ENCODE measurements around the gene VPS37B.
"Not testable (repeated sequence)": the region's sequence is repeated elsewhere in the genome, so short reads cannot be mapped to it uniquely, and the experiment has no call there.

Gene VPS37B

DNA sequence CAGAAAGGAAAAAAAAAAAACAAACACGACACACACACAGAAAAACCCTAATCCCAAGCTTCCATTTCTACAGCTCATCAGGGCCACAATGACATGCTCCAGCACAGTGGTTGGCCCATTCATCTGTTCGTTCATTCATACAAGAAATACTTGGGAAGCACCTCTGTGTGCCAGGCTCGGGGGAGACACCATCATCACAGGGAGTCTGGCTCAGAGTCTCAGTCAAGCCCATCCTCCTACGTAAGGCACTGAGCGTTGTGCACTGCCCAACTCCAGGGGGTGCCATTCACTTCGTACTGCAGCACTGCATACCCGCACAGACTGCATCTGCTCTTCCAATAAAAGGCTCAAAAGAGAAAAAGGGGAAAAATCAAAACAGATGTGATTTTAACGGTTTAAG is 15.3 kb downstream of the VPS37B start:
- no peak for DNase-seq

DNA sequence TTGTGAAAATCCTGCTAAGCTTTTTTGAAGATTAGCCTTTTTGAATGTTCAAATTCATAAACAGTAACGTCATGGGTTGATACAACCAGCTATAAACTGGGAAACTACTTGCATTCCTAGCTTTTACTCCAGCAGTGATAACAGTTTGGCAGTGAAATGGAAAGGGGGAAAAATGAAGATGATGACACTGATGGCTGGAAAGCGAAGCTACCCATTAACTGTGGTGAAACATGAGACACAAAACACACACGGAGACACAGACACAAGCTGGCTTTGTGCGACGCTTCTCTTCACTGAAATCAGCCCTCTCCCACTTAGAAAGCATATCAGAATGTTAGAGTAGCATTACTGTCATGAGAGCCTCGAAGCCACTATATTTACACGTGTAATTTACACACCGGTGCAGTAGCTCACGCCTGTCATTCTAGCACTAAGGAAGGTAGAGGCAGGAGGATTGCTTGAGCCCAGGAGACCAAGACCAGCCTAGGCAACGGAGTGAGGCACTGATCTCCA is 15.7 kb downstream of the VPS37B start:
- no peak for DNase-seq

DNA sequence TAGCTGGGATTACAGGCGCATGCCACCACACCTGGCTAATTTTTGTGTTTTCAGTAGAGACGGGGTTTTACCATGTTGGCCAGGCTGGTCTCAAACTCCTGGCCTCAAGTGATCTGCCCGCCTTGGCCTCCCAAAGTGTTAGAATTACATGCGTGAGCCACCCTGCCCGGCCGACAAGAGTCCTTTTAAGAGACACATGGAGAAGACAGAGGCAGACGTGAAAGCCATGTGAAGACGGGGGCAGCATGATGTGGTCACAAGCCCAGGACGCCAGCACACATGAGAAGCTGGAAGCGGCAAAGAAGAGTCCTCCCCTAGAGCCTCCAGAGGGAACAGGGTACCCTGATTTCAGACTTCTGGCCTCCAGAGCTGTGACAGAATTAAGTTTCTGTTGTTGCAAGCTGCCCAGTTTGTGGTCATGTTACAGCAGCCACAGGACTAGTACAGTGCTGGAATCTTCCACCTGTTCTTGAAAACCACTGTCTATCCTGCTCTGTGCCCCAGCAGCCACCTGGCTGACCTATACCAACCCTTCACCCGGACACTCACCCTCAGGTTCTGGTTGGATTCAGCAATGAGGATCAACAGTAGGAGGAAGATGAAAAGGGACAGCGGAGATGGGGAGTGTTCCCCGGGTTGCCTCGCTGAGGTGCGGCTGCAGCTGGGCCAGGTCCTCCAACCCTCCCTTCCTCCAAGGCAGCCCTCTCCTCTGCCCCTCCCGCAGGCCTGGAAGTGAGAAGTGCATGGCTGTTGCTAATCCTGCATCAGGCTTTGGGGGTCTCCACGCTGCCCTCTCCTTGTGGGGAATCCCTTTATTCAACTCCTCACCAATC is 16.9 kb downstream of the VPS37B start:
- no peak for DNase-seq

DNA sequence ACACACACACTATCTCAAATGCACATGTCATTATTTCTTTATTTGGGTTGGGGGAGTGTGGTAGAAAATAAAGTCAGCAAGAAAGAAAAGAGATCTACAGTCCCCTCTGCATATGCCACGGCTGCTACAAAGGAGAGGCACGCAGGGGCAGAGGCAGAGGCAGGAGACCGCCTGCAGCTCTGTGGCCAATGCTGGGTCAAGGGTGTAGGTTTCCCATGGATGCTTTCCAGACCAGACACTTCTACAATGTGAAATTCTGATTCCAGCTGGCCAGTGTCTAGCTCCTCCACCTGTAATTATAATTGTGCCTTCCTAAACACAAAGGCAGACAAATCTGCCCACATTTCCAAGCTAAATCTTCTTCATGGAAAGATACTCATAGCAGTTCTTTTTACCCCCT is 19.2 kb downstream of the VPS37B start:
- no peak for DNase-seq

DNA sequence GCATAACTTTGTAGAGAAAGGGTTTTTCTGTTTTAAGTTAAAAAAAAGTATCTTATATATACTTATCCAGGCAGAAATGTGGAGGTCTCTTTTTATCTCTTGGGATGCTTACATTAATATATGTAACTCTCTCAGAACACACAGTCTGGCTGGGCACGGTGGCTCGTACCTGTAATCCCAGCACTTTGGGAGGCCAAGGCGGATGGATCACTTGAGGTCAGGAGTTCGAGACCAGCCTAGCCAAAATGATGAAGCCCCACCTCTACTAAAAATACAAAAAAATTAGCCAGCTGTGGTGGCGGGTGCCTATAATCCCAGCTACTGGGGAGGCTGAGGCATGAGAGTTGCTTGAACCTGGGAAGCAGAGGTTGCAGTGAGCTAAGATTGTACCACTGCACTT is 19.6 kb downstream of the VPS37B start:
- DNase-seq = not testable (repeated sequence)

DNA sequence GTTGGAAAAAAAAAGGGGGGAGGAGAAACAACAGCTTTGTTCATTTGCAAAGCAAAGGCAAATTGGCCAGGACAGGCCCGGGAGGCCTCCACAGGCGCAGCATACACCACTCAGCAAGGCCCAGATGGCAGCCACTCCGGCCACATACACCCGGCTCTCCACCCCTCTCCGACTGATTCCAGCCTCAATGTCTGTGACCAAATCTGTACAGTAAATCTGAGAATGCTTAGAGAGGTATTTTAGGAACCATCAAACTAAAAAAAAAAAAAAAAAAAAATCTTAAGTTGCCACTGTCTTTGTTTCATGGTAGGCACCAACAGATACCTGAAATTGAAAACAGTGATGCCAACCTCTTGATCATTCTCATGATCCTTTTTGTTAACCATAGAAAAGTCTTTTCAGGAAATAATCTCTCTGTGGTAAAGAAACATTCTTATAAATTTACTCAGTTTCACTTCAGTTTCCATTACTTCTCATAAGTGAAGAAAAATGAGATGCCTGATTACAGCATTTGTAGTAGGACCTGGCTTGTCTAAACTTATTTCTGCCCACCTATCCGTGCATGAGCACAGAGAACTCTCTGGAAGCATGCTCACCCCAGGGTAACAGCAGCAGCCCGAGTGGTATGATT is 20.2 kb downstream of the VPS37B start:
- DNase-seq = no peak

DNA sequence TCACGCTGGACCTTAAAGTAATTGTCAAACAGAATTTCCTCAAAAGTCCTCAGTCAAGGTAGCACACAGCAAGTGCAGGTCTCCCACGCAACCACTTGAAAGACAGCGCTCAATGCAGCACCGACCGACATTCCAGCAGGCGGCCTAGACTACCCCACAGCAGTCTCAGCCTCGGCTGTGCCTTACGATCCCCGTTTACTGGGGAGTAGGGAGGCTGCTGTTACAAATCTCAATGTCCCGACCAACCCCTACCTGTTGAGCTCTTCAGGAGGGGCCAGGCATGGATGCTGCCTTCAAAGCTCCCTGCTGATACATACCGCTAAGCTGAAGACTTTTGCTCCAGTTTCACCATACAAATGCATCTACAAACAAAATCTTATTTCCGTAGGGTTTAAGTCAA is 21.8 kb downstream of the VPS37B start:
- DNase-seq = peak; percentile 40

DNA sequence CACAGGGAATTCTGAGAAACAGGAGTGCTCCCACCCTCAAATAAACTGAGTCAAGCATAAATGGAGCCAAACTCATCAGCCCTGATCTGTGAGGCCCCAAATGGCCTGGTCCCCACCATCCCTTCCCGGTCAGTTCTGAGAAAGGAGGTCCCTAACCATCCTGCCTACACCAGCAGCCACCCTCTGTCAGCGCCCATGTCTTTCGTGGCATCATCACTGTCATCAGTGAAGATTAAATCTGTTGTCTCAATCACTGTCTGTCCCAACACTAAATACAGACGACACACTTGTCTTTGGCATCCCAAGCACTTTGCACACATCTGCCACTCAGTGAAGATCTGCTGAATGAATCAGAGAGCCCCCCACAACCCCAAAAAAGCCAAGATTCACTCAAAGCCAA is 22.4 kb downstream of the VPS37B start:
- DNase-seq = no peak

DNA sequence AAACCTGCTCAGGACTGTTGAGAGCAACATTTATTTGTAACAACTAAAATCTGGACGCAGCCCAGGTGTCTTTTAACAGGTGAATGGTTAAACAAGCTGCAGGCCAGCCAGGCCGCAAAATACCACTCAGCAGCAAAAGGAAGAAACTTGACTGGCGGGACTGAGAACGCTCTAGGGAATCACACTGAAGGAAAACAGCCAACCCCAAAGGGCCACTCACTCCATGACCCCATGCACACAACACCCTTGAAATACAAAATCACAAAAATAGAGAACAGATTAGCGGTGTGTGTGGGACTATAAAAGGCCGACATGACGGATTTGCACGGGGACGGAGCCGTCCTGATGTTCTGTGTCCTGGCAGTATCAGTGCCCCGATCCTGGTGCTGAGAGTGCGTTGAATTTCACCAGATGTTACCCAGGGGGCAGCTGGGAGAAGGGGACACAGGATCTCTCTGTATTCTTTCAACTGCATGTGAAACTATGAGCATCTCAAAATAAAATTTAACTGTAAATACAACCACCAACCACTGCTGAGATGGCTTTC is 23.0 kb downstream of the VPS37B start:
- no peak for DNase-seq

DNA sequence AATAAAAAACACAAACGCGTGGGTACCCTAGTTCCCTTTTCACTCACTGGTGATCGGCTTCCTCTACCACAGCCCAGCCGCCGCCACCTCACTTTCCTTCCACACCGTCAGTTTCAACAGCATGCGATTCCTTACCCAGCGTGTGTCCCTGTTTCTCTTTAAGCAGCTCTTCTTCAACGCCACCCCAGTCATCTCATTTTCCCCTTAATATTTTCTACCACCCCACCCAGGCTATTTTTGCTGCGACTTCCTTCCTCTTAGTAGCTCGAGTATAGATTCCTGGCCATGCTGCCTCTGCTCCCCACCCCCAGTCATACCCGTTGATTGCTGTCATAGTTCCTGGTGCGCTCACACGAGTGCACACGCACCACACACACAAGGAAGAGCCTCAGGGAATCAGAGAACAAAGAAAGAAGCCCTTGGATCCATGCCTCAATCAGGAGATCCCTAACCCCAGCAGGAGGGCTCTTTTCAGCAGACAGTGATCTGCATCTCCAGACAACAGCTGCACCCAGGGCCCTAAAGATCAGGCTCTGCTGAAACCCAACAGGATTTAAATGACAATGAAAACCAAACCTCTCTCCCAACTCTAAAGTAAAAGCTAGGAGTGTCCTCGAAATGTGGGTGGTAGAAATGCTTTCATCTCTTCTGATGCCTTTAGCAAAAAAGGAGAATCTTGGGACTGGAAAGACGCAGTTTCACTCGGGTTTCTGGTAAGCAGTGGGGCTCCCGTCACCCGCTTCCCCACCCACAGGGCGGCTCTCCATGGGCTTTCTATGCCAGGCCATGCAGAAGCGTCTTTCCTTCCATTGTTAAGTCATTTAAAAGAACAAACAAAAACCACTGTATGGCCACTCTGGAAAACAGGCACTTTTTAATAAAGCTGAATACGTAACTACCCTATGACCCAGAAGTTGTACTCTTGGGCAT is 23.8 kb downstream of the VPS37B start:
- peak; percentile 54 for DNase-seq

DNA sequence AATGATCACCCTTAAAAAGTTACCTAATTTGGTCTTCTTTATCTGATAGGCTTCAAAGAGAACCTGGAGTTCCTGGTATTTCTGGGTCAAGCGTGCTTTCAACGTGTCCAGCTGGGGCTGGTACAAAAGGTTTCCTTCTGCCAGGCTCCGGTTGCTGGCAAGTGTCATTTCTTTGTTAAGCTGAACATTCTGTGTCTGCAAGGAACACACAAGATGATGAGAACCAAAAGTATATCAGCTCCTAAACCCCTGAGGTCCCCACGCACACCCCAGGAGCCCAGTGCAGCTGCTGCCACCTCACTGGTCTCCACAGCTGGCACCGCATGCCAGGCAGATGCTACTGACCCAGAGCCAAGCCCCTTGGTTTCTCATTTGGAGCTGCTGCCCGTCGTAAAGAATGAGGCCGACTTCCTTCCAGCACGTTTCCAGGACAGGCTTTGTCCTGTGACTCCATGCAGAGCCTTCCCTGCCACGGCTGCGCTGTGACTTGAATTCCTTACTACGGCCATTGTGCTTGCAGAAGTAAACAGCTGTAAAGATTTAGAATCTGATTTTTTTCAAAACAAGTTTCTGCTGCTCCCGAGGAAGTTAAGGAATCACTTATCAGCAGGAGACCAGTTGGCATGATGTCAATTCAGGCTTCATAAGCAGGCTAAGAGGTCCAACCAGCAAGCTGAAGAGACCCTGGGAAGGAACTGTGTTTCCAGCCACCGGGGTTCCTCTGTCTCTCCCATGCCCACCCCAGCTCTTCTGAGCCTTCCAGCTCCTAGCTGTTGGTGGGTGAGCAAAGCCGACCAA is 24.9 kb downstream of the VPS37B start:
- DNase-seq = no peak

DNA sequence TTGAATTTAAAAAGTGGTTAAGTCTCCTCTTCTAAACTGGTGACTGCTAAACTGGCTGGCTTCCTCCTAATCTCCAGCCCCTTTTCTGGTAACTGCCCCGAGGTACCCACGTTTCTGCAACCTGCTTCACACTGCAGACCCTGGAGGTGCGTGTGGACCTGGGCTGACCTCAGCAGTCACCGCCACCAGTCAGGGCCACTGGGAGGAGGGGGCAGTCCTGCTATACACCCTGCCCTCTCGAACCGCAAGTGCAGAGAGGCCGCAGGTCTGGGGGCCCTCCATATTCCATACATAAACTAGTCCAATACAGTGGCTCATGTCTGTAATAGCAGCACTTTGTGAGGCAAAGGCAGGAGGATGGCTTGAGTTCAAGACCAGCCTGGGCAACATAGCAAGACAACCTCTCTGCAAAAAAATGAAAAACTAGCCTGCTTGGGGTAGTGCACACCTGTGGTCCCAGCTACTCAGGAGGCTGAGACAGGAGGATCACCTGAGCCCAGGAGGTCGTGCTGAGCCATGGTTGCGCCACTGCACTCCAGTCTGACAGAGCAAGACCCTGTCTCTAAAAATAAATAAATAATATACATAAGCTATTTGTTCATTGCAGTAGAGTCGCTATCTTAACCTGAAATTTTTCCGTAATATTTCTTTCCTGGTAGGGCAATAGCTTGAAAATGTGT is 25.6 kb downstream of the VPS37B start:
- DNase-seq = no peak

DNA sequence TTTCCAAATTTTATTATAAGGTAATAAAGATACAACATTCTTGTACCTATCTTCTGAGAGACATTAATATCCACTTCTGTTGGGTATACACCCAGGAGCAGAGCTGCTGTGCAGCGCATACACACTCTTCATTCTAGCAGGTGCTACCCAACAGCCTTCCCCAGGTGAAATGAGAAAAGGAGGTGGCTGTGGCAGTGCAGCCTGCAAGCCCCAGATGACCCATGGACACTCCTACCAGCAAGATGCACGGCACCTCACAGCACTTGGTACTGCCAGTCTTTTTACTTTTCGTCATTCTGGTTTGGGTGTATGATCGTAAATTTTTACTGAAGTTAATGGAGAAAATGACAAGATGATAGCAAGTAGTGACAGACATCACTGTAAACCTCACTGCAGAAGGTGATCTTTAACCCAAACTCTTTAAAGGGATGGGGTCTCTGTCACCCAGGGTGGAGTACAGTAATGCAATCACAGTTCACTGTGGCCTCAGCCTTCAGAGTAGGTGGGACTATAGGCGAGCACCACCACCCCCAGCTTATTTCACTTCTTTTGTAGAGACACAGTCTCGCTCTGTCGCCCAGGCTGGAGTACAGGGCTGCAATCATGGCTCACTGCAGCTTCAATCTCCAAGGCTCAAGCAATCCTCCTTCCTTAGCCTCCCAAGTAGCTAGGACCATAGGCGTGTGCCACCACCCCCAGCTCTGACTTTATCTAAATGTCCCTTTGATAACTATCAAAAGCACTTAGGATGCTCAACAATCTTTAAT is 26.5 kb downstream of the VPS37B start:
- no peak for DNase-seq

DNA sequence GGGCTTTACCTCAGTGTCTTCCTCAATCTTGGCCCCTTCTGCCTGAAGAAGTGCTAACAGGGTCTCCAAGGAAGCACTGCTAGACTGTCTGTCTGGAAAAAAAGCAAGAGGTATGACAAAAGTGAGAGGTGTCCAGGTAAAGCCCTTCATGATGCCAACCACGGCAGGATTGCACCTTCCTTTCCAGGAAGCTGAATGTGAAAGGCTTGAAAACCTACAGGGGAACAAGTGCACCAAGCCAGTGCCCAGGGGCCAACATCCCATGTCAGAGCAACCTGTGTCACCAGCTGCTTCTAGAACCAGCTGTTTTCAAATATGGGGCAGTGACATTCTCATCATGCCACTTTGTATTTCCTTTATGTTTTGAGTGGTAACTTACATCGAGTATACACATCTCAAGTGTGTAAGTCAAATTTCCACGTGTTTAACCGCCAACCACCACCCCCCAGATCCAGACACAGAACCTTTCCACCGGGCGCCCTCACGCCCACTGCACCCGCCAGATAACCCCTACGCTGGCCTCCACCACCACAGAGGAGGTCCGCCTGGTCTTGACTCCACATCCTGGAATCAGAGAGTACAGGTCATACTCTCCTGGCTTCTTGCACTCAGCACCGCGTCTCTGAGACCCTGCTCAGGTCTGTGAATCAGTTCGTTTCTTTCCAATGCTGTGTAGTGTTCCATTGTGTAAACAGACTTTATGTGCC is 27.3 kb downstream of the VPS37B start:
- DNase-seq = no peak

DNA sequence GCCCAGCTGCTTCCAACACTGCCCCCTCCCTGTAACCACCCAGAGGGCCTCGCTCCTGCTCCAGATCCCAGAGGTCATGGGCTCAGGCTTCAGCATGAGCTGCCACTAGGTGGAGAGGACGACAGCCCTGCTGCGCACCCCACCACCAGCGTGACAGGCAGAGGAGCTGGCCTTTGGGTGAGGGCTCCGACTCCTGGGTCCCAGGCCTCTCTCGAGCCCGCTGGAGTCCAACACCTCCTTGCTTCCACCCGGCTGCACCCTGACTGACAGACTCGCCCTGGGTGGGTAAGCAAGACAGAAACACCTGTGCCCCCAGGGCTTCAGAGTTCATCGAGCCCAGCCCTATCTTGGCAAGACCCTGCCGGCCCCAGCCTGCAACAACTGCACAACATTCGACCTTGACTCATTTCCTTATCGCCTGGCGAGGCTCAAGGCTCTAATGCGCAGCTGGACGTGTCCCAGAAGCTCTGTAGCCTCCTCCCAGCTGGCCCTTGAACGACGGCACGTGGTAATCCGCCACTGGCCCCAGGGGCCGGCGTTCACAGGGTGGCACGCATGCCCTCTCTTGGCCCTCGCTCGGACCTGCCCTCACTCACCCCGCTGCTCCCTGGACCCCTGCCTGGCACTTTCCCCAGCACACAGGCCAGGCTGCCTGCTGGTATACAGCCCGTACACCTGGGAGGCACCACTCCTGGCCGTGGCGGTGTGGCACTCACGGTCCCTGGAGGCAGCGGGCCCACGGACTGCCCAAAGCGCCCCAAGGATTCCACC is 28.0 kb downstream of the VPS37B start:
- no peak for DNase-seq

DNA sequence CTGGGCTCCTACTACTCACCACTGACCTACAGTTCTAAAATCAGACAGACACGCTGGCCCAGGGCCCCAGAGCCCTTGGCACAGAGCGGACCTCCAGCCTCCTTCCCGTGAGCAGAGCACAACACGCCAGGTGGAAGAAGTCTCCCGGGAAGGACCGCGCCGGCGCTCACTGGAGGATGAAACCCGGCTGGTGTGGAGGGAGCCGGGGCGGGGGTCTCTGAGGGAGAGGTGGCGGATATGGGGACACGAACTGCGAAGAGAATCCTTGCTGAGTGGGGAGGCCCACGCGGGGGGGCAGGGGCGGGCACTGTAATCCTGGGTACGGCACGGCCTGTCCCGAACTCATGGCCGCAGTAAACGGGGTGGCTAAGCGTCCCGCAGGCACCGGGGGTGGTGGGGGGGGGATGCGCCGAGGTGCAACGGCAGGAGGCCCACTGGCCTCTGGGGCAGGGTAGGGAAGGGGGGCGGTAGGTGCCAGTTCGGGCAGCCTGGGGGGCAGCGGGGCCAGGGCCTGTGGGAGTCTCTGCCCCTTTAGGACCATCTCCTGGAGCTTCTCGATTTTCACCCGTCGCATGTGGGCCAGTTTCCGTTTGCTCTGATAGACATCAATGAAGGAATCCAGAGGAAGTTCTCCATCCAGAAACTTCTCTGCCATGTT is 28.8 kb downstream of the VPS37B start:
- no peak for DNase-seq

DNA sequence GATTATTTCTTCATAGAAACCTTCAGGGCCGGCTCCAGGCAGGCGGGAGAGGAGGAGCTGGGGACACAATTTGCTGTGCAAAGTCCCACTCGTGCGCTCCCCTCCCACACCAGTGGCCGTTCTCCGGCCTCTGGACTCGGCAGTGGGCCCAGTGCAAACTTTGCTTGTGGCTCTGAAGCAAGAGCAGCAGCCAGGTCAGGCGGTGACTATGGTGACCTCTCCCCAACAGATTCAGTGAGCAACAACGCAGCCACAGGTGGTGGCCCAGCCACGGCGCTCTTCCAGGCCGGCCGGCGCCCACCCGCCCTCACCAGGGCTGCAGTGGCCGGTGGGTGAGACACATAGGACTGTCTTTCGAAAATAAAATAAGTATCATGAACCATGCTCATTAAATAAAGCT is 29.5 kb downstream of the VPS37B start:
- no peak for DNase-seq
